ENCODE results near the gene OSBPL10. TPM values are rescaled to one million over a fixed set of nuclear protein-coding genes. Genes with fewer than 3 reads are reported as not detected.

Gene OSBPL10
- total and polyA plus RNA-seq, 8 donors: 26.6 to 42.6 (median 38.6) TPM

- no peaks in the 10 kb centered on the region for H3K9me3 ChIP-seq
- ATAC-seq (no peak), DNase-seq (no peak)
- intact Hi-C loops (cut with DNase I): loop anchor here in 1 of 2 donors (5.0 to 10.0 kb wide), 2 partner anchors 152 to 529 kb away; no protein-coding TSS in a partner anchor
- peaks cover 0 to 24% of the 10 kb centered on the region in 2 donors for H3K4me1 ChIP-seq
- H3K27ac ChIP-seq: no peak overlapping the region
- no peak for TF ChIP-seq CTCF (IDR thresholded peaks at IDR 0.05)
- H3K4me3 ChIP-seq: no peak overlapping the region
- no peaks in the 10 kb centered on the region for H3K27me3 ChIP-seq
- peaks cover 0 to 2% of the 10 kb centered on the region in 2 donors for H3K36me3 ChIP-seq
Measured at GRCh38 chr3:31613177-31613576, 367.9 kb downstream of the OSBPL10 start.

Other genes starting within 250 kb of the OSBPL10 start
- gene ZNF860, start 488 bp upstream of the OSBPL10 start, total RNA-seq: 1 to 10 TPM; 1.9 to 2.3 TPM
- gene ZNF860, start 488 bp upstream of the OSBPL10 start, polyA plus RNA-seq (ENCODE audit: insufficient read length in 6 of 6): 10 to 100 TPM in 5 of 6 donors, 1 to 10 TPM in 1; 8.4 to 15.2 (median 11.9) TPM
- gene GPD1L, start 125.4 kb upstream of the OSBPL10 start, total RNA-seq: 10 to 100 TPM; 43.6 to 62.4 TPM
- gene GPD1L, start 125.4 kb upstream of the OSBPL10 start, polyA plus RNA-seq (ENCODE audit: insufficient read length in 6 of 6): 10 to 100 TPM; 36.0 to 44.5 (median 40.5) TPM